Vagina (tissue), 2 donors: ENCODE data around the gene AMBN.

Experiments used
- POLR2AphosphoS5 ChIP-seq, 2 donors: sonication (generic); formaldehyde crosslinking; IDR thresholded peaks; one replicate each; pipeline ENCODE4 v1.9.0; 2017; ENCODE audit warnings: antibody characterized with exemption in 2 of 2, mild to moderate bottlenecking in 2 of 2, low read depth in 1 of 2; ENCODE audit not compliant: insufficient read depth in 1 of 2
- TF ChIP-seq, protein P1 (sequence below), 3 experiments: fragments of 450-650 bp in 2 of 3; fragments of 200-600 bp in 1 of 3; sonication (generic) in 1 of 3; IDR thresholded peaks; one replicate each; pipeline ENCODE4 v1.5.1; 2017 to 2019; ENCODE audit warnings: antibody characterized with exemption in 3 of 3, mild to moderate bottlenecking in 2 of 3, moderate library complexity in 2 of 3

DNA sequence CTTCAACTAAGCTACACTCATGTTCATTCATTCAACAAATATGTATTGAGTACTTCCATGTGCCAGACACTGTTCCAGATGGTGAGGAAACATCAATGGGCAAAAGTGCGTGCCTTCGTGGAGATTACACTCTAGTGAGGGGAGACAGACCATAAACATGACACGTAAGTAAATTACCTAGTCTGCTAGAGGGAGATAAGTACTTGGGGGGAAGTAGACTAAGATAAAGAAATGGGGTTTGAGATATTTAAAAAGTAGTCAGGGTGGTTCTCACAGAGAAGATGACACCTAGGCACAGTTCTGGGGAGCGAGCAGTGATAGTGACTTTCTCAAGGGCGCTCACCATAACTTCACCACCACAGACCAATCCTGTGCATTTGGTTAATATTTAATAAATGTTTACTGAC lies 62.6 kb downstream of the AMBN start:
- TF ChIP-seq, protein P1, sequence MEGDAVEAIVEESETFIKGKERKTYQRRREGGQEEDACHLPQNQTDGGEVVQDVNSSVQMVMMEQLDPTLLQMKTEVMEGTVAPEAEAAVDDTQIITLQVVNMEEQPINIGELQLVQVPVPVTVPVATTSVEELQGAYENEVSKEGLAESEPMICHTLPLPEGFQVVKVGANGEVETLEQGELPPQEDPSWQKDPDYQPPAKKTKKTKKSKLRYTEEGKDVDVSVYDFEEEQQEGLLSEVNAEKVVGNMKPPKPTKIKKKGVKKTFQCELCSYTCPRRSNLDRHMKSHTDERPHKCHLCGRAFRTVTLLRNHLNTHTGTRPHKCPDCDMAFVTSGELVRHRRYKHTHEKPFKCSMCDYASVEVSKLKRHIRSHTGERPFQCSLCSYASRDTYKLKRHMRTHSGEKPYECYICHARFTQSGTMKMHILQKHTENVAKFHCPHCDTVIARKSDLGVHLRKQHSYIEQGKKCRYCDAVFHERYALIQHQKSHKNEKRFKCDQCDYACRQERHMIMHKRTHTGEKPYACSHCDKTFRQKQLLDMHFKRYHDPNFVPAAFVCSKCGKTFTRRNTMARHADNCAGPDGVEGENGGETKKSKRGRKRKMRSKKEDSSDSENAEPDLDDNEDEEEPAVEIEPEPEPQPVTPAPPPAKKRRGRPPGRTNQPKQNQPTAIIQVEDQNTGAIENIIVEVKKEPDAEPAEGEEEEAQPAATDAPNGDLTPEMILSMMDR (IDR thresholded peaks at IDR 0.05) = no peak
- no peak for TF ChIP-seq POLR2AphosphoS5 (IDR thresholded peaks at IDR 0.05; ENCODE audit: insufficient read depth in 1 of 2, low read depth in 1 of 2)
